ENCODE results near the gene ZNF254. TPM values are rescaled to one million over a fixed set of nuclear protein-coding genes. Genes with fewer than 3 reads are reported as not detected.
"Not testable (repeated sequence)": the region's sequence is repeated elsewhere in the genome, so short reads cannot be mapped to it uniquely, and the experiment has no call there.

Gene ZNF254
- total and polyA plus RNA-seq, 2 donors (not counting 1 experiment from before 2014, with no cell fraction given), result 6.4 to 8.9 TPM

DNA sequence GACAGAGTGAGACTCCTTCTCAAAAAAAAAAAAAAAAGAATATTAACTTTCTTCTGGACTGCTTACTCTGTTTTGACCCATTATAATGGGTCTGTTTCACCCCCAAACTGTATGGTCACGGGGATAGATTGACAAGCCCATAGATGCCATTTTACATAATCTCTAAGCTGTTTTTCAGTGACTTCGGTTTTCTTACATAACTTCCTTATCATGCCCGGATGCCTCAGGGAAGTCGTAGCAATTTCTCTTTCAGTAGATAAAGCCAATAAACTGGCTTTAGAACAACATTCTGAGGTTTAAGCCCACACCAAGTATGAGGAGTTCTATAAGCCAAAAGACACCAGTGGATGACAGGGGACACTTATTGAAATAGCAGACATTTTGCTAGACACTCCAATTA is 5.9 kb upstream of the ZNF254 start:
- no peaks in the 10 kb centered on the region for H3K4me1 ChIP-seq (ENCODE audit: control insufficient read depth, extremely low read depth, insufficient read depth, low read length)
- no peaks in the 10 kb centered on the region for H3K36me3 ChIP-seq (ENCODE audit: control insufficient read depth, insufficient read depth, low read length)
- no peak overlapping the region for H3K27ac ChIP-seq (ENCODE audit: insufficient read depth, low read length)
- no peak overlapping the region for H3K4me3 ChIP-seq (replicated peaks in 1 of 4; ENCODE audit: control extremely low read depth in 1 of 4, insufficient read depth in 1 of 4, low read depth in 3 of 4, low read length in 4 of 4)
- no peak overlapping the region for H2AFZ ChIP-seq (ENCODE audit: low read length)
- H3K27me3 ChIP-seq (ENCODE audit: control insufficient read depth, insufficient read depth, low read length), result no peaks in the 10 kb centered on the region
- H3K4me2 ChIP-seq (ENCODE audit: extremely low read depth, insufficient read depth, low read length), result no peak overlapping the region
- H3K79me2 ChIP-seq (ENCODE audit: control insufficient read depth, insufficient read depth, low read length), result no peaks in the 10 kb centered on the region
- TF ChIP-seq, protein P1, sequence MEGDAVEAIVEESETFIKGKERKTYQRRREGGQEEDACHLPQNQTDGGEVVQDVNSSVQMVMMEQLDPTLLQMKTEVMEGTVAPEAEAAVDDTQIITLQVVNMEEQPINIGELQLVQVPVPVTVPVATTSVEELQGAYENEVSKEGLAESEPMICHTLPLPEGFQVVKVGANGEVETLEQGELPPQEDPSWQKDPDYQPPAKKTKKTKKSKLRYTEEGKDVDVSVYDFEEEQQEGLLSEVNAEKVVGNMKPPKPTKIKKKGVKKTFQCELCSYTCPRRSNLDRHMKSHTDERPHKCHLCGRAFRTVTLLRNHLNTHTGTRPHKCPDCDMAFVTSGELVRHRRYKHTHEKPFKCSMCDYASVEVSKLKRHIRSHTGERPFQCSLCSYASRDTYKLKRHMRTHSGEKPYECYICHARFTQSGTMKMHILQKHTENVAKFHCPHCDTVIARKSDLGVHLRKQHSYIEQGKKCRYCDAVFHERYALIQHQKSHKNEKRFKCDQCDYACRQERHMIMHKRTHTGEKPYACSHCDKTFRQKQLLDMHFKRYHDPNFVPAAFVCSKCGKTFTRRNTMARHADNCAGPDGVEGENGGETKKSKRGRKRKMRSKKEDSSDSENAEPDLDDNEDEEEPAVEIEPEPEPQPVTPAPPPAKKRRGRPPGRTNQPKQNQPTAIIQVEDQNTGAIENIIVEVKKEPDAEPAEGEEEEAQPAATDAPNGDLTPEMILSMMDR (conservative IDR thresholded peaks at IDR 0.05 in 1 of 2, IDR thresholded peaks at IDR 0.05 in 1 of 2; ENCODE audit: low read depth in 1 of 2, low read length in 2 of 2), result no peak
- TF ChIP-seq EZH2 (IDR thresholded peaks at IDR 0.05; ENCODE audit: low read length, missing control alignments), result no peak
- no peak for DNase-seq (ENCODE audit: low read depth in 2 of 2)
- no peaks in the 10 kb centered on the region for H4K20me1 ChIP-seq (ENCODE audit: control insufficient read depth, extremely low read depth, insufficient read depth, low read length)
- H3K9me3 ChIP-seq (ENCODE audit: control insufficient read depth, insufficient read depth, low read depth, low read length), result no peaks in the 10 kb centered on the region
- no peak overlapping the region for H3K9ac ChIP-seq (ENCODE audit: insufficient read depth, low read length)

DNA sequence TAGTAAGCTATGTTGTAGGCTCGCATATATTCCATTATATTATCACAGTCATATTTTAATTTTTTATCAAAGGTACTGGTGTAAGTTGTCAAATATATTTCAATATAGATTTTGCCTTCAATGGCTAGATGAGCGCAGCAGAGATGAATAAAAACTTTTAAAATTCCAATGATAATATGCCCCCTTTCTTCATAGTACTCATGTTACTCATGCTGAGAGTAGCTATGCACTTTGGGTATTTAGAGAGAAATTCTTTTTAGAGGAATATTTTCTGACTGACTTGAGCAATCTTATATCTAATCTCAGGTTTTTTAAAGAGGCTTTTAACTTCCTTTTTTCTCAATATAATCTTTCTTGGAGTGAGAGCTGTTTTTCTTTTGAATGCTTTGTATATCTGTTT is 11.4 kb downstream of the ZNF254 start:
- Histone ChIP-seq H3K9me3 (ENCODE audit: control insufficient read depth, insufficient read depth, low read depth, low read length) (no peaks in the 10 kb centered on the region), H3K36me3 (ENCODE audit: control insufficient read depth, insufficient read depth, low read length) (no peaks in the 10 kb centered on the region), H3K4me1 (ENCODE audit: control insufficient read depth, extremely low read depth, insufficient read depth, low read length) (no peaks in the 10 kb centered on the region), H2AFZ (ENCODE audit: low read length) (no peak overlapping the region), H4K20me1 (ENCODE audit: control insufficient read depth, extremely low read depth, insufficient read depth, low read length) (no peaks in the 10 kb centered on the region), H3K27ac (ENCODE audit: insufficient read depth, low read length) (no peak overlapping the region), H3K27me3 (ENCODE audit: control insufficient read depth, insufficient read depth, low read length) (no peaks in the 10 kb centered on the region), H3K79me2 (ENCODE audit: control insufficient read depth, insufficient read depth, low read length) (peaks cover 31% of the 10 kb centered on the region), H3K4me3 (replicated peaks in 1 of 4; ENCODE audit: control extremely low read depth in 1 of 4, insufficient read depth in 1 of 4, low read depth in 3 of 4, low read length in 4 of 4) (no peak overlapping the region), H3K4me2 (ENCODE audit: extremely low read depth, insufficient read depth, low read length) (no peak overlapping the region), H3K9ac (ENCODE audit: insufficient read depth, low read length) (no peak overlapping the region)
- DNase-seq (ENCODE audit: low read depth in 2 of 2), result peak in 1 of 2 donors; percentile 42
- TF ChIP-seq, protein P1 (conservative IDR thresholded peaks at IDR 0.05 in 1 of 2, IDR thresholded peaks at IDR 0.05 in 1 of 2; ENCODE audit: low read depth in 1 of 2, low read length in 2 of 2), result no peak
- TF ChIP-seq EZH2 (IDR thresholded peaks at IDR 0.05; ENCODE audit: low read length, missing control alignments), result no peak

DNA sequence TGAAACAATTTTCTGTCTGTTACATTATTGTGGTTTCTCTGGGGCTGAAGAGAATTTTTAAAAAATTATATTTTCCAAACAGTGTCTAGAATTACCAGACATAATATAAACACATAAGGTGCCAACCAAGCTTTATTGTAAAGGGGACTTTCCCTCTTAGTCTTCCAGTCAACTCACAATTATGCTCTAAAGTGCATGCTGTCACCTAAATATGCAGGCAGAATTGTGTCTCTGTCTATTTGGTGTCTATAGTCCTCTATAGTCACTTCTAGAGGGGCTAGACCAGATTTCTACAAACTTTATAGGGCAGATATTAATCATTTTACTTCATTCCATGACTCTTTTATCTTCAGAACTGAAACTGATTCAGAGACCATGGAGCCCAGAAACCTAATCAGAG is 12.8 kb downstream of the ZNF254 start:
- no peak overlapping the region for H3K27ac ChIP-seq (ENCODE audit: insufficient read depth, low read length)
- H3K4me1 ChIP-seq (ENCODE audit: control insufficient read depth, extremely low read depth, insufficient read depth, low read length), result no peaks in the 10 kb centered on the region
- H3K79me2 ChIP-seq (ENCODE audit: control insufficient read depth, insufficient read depth, low read length), result peaks cover 22% of the 10 kb centered on the region
- H3K9me3 ChIP-seq (ENCODE audit: control insufficient read depth, insufficient read depth, low read depth, low read length), result no peaks in the 10 kb centered on the region
- no peak overlapping the region for H3K4me3 ChIP-seq (replicated peaks in 1 of 4; ENCODE audit: control extremely low read depth in 1 of 4, insufficient read depth in 1 of 4, low read depth in 3 of 4, low read length in 4 of 4)
- no peak overlapping the region for H3K4me2 ChIP-seq (ENCODE audit: extremely low read depth, insufficient read depth, low read length)
- no peaks in the 10 kb centered on the region for H4K20me1 ChIP-seq (ENCODE audit: control insufficient read depth, extremely low read depth, insufficient read depth, low read length)
- no peaks in the 10 kb centered on the region for H3K36me3 ChIP-seq (ENCODE audit: control insufficient read depth, insufficient read depth, low read length)
- no peaks in the 10 kb centered on the region for H3K27me3 ChIP-seq (ENCODE audit: control insufficient read depth, insufficient read depth, low read length)
- peak in 1 of 2 donors; percentile 64 for DNase-seq (ENCODE audit: low read depth in 2 of 2)
- H3K9ac ChIP-seq (ENCODE audit: insufficient read depth, low read length), result no peak overlapping the region
- H2AFZ ChIP-seq (ENCODE audit: low read length), result no peak overlapping the region
- TF ChIP-seq EZH2 (IDR thresholded peaks at IDR 0.05; ENCODE audit: low read length, missing control alignments), result no peak
- TF ChIP-seq, protein P1 (conservative IDR thresholded peaks at IDR 0.05 in 1 of 2, IDR thresholded peaks at IDR 0.05 in 1 of 2; ENCODE audit: low read depth in 1 of 2, low read length in 2 of 2), result no peak

DNA sequence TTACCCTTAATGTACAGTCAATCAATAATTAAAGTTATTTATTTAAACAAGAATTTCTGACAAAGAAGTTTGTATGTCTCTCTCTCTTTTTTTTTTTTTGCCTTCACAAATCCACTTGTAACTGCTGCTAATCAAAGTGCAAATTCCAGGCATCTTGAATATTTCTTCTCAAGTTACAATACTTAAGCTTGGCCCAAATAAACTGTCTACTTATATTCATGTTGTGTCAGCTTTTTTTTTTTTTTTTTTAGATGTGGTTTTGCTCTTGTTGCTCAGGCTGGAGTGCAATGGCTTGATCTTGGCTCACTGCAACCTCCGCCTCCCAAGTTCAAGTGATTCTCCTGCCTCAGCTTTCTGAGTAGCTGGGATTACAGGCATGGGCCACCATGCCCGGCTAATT is 13.6 kb downstream of the ZNF254 start:
- not testable (repeated sequence) for H2AFZ ChIP-seq (ENCODE audit: low read length); H3K4me3 ChIP-seq (replicated peaks in 1 of 4; ENCODE audit: control extremely low read depth in 1 of 4, insufficient read depth in 1 of 4, low read depth in 3 of 4, low read length in 4 of 4); H3K9me3 ChIP-seq (ENCODE audit: control insufficient read depth, insufficient read depth, low read depth, low read length); H3K4me2 ChIP-seq (ENCODE audit: extremely low read depth, insufficient read depth, low read length); H3K4me1 ChIP-seq (ENCODE audit: control insufficient read depth, extremely low read depth, insufficient read depth, low read length); H4K20me1 ChIP-seq (ENCODE audit: control insufficient read depth, extremely low read depth, insufficient read depth, low read length); H3K36me3 ChIP-seq (ENCODE audit: control insufficient read depth, insufficient read depth, low read length); H3K9ac ChIP-seq (ENCODE audit: insufficient read depth, low read length); H3K27ac ChIP-seq (ENCODE audit: insufficient read depth, low read length); H3K27me3 ChIP-seq (ENCODE audit: control insufficient read depth, insufficient read depth, low read length)
- peaks cover 18% of the 10 kb centered on the region for H3K79me2 ChIP-seq (ENCODE audit: control insufficient read depth, insufficient read depth, low read length)
- DNase-seq (ENCODE audit: low read depth in 2 of 2), result peak in 1 of 2 donors; percentile 69

Data from fibroblast of lung (primary cell).